ENCODE measurements around the gene TMCO4.
A peak's percentile ranks its signal among the peaks of the same experiment; 100 is the strongest.
"Not testable (repeated sequence)": the region's sequence is repeated elsewhere in the genome, so short reads cannot be mapped to it uniquely, and the experiment has no call there.

The TMCO4 gene

DNA sequence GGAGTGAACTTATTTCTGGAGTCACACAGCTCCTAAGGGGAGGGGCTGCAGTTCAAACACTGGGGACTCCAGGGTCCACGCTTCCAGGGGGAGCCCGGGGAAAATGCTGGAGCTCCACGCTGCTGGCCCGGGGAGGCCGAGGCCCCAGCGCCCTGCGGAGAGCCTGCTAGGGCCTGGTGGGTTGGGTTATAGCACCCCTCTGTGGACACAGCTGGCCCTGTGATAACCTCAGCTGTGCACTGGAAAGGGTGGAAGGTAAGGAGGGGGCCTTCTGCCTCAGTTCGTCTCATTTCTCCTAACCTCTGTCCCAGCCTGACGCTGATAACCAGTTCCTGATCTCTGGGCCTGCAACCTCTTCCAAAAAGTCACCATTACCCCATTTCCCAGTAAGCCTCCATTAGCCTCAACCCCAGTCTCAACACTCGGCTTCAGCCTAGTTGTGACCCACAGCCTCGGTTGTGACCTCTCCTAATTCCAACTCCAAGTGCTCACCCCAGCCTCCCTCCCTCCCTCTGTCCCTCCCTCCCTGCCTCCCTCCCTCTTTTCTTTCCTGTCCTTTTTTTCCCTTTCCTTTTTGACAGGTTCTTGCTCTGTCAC is 148.5 kb downstream of the TMCO4 start:
- DNase-seq = peak; percentile 60

DNA sequence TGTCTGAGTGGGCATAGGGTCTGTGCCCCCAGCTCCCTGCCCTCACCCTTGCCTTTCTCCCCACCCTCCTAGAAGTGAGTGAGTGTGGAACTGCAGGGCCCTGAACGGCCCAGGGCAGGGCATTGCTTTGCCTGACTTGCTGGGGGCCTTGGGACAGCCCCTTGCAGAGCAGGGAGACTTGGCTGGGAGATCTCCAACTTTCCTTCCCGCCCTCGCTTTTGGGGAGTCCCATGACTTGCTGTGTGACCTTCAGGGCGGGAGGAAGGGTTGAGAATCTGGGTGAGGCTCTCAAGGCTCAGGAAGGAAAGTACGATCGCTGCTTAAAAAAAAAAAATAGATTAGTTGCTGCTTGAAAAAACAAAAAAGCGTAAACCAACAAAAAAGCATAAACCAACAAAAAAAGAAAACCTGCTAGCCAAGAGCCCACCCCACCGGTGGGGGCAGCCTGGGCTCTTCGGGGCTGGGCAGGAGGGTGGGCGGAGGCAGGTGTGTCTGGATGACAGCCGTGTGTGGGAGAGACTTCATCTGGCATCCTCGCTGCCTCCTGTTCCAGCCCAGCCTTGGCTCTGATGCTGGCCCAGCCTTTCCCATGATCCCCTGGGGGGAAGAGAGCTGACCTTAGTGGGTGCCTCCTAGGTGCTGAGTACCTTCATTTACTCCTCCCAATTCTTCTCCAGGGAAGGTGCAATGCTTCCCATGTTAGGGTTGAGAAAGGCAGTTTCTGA is 149.1 kb downstream of the TMCO4 start:
- DNase-seq = peak; percentile 60

DNA sequence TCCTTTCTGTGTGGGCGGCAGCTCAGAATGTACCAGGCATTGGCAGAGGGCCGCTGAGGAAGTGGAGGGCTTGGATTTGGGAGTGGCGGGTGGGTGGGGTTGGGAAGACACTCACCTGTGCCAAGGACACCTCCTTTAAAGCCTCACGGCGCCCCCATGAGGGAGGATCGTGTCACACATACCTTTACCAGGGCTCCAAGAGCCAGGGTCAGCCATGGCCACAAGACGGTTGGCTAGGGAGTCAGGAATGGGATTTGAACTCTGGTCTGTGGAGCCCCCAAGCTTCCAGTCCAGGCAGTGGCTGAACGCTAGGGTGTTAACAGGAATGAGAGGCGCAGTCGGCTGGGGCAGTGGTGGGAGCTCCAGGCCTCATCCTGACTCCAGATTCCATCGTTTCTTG is 151.0 kb downstream of the TMCO4 start:
- DNase-seq = peak; percentile 23

DNA sequence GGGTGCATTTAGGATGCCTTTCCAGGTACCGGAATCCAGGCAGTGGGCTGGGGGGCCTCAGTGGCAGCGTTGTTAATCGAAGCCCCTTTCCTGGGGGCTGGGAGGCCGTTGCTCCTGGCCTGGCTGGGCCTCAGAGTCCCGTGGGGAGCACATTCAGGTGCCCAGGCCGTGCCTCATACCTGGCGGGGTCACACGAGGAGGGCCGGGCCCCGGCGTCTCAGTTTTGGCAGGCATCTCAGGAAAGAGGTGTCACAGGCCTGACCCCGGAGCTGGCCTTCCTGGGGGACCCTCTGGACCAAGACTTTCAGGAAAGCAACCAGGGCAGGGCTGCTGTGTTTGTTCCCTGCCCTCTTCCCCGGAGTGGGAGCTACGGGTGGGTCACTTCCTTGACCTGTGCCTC is 151.5 kb downstream of the TMCO4 start:
- no peak for DNase-seq

DNA sequence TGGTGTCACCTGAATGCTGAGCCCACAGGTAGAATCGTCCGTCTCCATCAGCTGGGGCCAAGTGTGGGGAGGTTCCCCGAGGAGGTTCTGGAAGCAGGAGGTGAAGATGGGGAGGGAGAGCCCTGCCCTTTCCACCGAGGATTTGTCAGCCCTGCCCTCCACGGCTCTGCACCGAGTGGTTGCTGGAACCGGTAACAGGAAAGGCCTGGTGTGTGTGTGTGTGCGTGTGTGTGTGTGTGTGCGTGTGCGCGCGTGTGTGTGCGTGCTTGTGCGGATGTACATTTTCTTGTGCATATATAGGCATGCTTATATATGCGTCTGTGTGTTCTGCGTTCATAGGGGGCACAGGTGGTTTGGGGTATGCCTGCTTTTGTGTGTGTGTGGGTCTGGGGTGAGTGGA is 152.1 kb downstream of the TMCO4 start:
- no peak for DNase-seq

DNA sequence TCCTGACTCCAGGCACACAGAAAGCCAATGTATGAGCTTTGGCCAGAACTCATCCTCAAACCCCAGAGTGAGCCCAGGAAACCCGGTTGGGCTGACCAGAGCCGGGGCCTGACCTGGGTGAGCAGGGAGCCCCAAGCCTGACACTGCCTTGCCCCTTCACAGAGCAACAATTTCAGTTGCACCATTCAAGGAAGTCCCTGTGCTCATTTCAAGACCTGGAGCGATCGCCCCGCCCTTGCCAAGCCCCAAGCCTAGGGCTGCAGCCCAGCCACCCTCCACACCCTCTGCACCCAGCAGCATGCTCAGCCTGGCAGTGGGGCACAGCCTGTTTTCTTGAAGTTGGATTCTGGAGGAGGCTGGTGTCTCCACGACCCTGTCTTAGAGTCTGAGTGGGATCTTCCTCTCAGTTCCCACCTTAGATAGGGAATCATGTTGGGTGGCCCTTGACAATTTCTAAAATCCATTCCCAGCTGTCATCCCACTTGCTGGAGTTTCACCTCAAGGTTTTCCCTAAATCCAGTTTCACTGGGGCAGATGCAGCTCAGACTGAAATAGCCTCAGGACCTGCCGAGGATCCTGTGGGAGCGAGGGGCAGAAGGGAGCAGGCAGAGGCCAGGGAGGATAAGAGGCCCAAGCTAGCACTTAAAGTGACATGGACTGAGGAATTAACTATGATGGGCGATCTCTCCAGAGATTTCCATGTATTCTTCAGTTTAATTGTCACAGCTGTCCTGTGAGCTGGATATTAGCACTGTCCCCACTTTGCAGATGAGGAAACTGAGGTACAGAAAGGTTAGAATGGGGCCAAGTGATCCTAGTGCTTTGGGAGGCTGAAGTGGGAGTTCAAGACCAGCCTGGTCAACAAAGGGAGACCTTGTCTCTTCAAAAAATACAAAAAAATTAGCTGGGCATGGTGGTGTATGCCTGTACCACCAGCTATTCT is 153.1 kb downstream of the TMCO4 start:
- no peak for DNase-seq

DNA sequence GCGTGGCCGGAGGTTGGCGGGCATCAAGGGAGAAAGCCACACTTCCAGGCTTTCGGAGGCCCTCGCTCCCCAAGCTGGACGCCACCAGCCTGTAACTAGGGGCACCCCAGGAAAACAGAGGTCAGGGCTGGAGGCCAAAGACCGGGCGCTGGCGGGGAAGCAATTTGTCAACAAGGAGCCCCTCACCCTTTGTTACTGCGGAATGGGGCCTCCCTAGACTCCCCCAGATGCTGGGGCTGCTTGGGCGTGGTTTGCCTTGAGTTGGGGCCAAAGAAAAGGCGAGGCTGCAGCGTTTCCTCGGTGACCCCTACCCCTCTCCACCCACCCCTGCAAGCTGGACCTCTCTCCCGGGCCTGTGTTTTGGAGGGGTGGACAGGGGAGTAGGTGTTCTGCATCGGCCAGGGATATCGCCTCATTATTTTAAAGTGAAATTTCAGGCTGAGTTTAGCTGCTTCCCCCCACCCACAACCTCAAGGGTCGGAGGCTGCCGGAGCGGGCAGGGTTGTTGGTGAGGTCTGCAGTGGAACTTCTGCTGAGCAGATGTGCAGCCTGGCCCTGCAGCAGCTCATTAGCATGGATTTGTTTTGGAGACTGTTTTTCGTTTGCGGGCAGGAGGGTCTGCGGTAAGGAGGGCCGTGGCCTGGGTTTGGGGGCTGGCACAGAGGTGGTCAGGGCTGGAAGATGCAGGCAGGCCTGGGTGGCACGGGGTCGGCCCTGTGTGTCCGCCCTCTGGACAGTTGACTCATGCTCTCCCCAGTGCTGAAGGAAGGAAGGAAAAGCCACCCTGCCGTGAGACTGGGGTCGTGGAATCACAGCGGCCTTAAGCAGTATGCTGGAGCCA is 154.1 kb downstream of the TMCO4 start:
- no peak for DNase-seq

DNA sequence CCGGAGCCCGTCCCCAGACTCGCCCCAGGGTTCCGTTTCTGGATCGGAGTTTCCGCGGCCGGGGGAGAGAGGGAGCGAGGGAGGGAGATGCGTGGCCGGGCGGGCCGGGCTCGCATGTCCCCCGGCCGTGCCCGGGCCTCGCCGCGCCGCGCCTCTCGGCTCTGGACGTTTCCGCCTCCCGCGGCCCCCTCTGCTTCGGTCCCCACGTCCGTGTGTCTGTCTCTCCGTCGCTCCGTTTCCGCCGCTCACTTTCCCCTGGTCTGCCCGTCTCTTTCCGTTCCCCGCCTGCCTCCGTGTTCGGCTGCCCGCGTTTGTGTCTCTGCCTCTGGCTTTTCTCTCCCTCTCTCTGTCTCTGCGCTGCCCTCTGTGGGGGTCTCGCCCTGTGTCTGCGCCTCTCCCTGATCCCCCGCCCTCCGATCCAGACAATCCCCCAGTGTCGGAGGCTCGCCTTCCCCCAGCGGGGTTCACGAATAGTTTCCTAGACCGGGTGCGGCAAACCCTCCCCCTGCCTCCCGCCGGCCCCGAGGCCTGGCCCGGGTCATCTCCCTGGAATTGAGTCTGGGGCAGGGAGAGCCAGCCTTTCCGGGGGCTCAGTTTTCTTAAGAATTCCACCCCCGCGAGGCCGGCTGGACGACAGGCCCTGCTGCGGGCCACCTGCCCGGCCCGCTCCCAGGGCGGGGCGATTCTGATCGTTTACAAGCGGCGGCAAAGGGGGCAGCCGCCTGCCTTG is 154.9 kb downstream of the TMCO4 start:
- no peak for DNase-seq

DNA sequence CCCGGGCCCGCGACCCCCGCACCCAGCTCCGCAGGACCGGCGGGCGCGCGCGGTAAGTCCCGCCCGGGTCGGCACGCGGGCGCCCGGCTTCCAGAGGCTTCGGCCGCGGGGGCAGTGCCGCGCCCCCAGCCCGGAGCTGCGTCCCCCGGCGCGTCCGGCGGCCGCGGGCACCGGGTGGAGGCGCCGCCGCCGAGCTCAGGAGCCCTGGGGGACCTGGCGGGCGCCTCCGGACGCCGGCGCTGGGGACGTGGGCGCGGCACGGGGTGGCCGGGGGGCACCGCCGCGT is 155.4 kb downstream of the TMCO4 start:
- DNase-seq = no peak

DNA sequence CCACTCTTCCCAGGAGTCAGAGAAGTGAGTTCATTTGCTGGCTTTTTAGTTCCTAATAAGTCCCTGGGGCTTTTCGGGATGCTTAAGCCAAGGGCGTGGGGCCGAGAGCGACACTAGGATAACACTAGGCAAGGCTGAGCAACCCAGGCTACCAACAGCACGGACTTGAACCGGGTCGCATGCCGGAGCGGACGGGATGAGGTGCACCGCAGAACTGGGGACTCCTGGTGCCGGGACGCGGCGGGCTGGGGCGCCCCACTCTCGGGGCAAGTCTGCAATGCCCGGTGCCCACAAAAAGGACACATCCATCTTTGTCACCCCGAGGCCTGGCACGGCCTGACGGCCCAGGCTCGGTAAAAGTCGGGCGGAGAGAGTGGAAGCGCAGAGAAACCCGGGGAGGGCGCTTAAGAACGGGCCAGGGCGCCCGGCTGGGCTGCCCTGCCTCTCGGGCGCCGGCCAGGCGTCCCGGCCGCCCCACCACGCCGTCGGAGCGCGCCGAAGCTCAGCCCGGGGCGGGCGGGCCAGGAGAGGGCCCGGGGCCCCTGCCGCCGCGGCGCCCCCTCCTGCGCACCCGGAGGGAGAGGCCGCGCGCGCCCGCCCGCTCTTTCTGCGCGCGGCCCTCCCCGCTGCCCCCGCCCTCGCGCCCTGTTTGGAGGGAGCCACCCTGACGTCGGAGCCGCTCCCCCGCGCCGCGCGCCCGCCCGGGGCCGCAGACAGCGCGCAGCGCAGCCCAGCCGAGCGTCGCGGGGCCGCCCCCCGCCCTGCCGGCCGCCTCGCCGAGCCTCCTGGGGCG is 155.9 kb downstream of the TMCO4 start, which contains the start of gene NBL1:
NBL1 (plus strand) TSS at position 710 of the 793 bp plus-strand sequence. CDS start 10,720 bp downstream, outside the sequence.
- DNase-seq = no peak

DNA sequence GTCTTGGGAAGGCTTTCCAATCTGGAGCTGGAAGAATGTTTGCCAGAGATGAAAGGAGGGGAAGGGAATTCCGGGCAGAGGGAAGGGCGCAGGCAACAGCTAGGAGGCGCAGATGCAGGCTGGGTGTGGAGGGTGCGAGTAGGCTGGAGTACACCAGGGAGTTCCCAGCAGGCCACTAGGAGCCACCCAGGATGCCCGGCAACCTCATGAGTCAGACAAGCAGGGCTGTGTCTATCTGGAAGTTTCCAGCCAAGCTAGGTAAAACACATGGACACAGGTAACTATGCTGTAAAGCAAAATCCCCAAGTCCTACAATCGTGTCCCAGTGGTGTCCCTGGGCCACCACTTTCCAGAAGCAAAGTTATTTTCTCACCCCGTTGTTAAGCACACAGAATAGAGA is 156.6 kb downstream of the TMCO4 start:
- DNase-seq = no peak

DNA sequence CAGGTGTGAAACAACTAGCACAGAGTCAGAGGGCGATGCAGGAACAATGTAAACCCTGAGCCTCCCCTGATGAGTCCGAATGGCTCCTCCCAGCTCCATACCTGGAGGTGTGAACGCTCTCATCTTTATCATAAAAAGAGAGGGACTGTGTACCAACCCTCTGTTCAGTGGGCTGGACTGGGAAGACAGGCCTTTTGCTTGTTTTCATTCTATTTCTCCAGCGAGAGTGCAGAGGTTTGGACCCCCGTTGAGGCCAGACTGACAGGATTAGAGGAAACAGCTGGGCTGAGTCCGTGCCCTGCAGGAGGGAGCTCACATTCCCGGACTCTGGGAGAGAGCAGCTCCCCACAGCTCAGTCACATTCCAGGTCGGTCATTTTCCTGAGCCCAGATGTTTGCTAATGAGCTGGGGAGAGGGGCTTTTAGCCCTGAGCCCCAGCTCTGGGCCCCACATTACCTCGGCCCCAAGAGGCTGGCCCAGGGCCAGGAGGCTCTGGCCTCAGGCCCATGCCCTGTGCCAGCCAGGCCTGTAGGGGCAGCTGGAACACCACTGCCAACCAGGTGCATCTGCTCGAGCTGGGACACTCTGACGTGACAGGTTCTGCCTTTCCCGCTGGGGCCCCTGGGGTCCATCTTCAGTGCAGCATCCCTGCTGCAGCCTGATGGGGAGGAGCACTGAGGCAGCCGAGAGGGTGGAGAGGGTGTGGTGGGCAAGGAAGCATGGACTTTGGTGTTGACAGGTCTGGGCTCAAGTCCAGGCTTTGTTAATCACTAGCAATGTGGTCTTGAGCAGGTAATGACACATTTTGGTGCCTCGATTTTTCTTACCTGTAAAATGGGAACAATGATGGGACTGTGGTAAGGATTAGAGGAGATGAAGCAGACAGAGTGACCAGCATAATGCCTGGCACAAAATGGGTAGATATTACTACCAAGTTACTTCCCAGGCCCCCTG is 159.1 kb downstream of the TMCO4 start:
- DNase-seq = peak; percentile 65

DNA sequence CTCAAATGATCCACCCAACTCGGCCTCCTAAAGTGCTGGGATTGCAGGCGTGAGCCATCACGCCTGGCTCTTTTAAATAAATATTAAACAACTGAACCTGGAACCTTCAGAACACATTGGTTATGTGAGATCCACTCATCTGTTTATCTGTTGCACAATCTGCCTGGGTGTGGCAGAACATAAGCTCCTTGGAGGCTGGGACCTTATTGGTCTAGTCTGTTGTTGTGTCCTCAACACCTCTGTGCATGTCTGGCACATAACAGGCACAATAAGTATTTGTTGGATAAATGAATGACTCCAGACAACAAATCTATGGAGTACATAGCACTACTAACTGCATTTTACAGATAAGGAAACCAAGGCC is 159.7 kb downstream of the TMCO4 start:
- no peak for DNase-seq

DNA sequence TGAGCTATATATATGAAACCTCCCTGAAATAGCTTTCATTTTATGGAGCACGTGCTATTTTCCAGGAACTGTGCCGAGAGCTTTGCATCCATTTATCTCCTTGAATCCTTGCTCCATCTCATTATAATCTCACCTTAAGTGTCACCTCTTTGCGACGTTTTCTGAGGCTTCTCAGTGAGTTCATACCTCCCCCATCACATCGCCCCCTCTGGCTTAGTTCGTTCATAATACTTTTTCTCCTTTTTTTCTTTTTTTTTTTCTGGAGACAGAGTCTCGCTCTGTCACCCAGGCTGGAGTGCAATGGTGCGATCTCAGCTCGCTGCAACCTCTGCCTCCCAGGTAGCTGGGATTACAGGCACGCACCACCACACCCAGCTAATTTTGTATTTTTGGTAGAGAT is 160.5 kb downstream of the TMCO4 start:
- not testable (repeated sequence) for DNase-seq

DNA sequence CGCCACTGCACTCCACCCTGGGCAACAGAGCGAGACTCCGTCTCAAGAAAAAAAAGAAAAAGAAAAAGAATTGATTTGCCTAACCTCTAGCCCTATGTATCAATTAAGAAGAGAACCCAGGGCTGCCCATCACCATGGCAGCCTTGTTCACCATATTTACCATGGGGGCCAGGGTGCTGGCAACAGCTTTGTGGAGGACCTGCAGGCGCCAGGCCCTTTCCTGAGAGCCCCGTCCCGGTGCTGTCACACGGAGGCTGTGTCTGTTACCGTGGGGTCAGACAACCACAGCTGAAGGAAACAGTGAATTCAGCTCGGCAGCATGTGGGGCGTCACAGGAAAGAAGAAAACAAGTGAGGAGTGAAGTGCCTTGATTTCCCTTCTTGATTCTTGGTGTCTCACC is 162.1 kb downstream of the TMCO4 start:
- no peak for DNase-seq

DNA sequence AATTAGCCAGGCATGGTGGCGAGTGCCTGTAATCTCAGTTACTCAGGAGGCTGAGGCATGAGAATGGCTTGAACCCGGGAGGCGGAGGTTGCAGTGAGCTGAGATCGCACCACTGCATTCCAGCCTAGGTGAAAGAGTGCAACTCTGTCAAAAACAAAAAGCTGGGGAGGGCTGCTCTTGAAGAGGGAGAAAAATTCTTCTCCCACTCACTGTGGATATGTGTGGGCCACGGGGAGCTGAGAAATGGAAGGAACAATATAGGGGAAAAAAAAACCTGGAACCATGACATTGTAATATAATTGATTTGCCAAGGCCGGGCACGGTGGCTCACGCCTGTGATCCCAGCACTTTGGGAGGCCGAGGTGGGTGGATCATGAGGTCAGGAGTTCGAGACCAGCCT is 163.0 kb downstream of the TMCO4 start:
- not testable (repeated sequence) for DNase-seq

DNA sequence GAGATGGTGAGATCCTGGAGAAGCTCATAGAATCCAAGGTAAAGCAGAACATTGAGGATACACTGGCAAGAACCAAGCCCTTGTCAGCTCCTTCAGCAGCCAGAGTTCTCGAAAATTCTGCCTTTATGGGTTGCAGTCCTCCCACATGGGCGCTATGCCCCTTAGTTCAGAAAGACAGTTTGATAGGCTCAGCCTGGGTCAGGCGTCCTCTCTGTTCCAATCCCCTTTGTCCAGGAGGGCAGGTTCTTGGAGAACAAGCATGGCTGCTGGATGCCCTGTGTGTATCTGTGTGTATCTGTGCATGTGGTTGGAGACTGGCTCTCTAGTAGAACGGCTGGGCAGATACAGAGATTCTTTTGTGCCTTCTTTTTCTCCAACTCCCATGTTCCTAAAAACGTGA is 163.7 kb downstream of the TMCO4 start:
- DNase-seq = no peak

DNA sequence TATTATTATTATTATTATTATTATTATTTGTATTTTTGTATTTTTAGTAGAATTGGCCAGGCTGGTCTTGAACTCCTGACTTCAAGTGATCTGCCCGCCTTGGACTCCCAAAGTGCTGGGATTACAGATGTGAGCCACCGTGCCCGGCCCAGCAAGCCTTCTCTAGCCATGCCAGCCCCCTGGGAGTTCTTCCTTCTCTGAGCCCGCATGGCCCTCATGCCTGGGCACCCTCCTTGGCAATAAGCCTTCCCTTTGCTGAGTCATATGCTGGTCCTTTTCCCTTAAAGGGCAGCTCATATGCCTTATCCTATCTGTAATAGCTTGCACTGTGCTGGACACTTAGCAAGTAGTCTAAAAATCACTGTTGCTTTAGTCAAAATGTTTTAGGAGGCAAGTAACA is 164.1 kb downstream of the TMCO4 start:
- DNase-seq = no peak

DNA sequence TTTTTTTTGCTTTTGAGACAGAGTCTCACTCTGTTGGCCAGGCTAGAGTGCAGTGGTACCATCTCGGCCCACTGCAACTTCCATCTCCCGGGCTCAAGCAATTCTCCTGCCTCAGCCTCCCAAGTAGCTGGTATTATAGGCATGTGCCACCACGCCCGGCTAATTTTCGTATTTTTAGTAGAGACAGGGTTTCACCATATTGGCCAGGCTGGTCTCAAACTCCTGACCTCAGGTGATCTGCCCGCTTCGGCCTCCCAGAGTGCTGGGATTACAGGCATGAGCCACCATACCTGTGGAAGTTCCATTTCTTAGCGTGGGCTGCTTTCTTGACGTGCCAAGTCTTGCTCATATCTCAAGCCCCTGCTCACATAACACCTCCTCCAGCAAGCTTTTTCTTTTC is 164.7 kb downstream of the TMCO4 start:
- DNase-seq = not testable (repeated sequence)

DNA sequence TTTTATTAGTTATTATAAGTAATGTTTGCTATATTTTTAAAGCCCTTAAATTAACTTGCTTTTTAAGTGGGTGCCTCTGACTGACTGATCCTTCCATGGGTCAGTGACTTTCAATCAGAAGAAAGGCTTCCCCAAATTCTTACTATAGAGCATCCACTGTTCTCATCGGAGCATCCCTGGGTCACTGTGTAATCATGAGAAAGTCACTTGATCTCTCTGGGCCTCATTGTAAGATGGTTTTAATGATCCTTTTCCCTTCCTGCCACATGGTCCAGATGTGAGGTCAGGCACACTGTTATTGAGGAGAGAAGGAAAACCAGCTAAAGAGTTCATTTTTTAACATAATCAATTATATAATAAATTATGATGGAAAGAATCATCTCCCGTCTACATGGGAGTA is 166.6 kb downstream of the TMCO4 start:
- no peak for DNase-seq

Measured in NCI-H1092 treated with DMSO at 0.1 percent for 48 hours (cell line).